GM18526 (cell line): ENCODE results near the gene KDM2A.

Experiments used
- POLR2A ChIP-seq: IDR thresholded peaks from 3 replicates; pipeline ENCODE4 v1.6.1; 2011; ENCODE audit not compliant: insufficient read length; ENCODE audit errors: extremely low read depth

The KDM2A gene

GRCh38 chr11:67260406-67260805 lies 141.3 kb downstream of the KDM2A start:
- no peak for TF ChIP-seq POLR2A

- no peak for TF ChIP-seq POLR2A
Measured at GRCh38 chr11:67261640-67261945, 142.5 kb downstream of the KDM2A start.

GRCh38 chr11:67261946-67262681 lies 143.1 kb downstream of the KDM2A start:
- TF ChIP-seq POLR2A = no peak

GRCh38 chr11:67262731-67263675 lies 143.9 kb downstream of the KDM2A start:
- no peak for TF ChIP-seq POLR2A

- TF ChIP-seq POLR2A = no peak
Measured at GRCh38 chr11:67264260-67264659, 145.2 kb downstream of the KDM2A start.

- TF ChIP-seq POLR2A = no peak
Measured at GRCh38 chr11:67264877-67265632, 146.0 kb downstream of the KDM2A start.

GRCh38 chr11:67265633-67266448 lies 146.8 kb downstream of the KDM2A start:
- TF ChIP-seq POLR2A = no peak

- no peak for TF ChIP-seq POLR2A
Measured at GRCh38 chr11:67266449-67267187, 147.6 kb downstream of the KDM2A start, which contains the start of gene GRK2. TSS of gene GRK2 (plus strand) at chr11:67266473. CDS start at chr11:67266700, 227 bp downstream.

- no peak for TF ChIP-seq POLR2A
Measured at GRCh38 chr11:67267188-67268080, 148.4 kb downstream of the KDM2A start.

- peak; percentile 49 for TF ChIP-seq POLR2A
Measured at GRCh38 chr11:67268081-67268961, 149.3 kb downstream of the KDM2A start.

- TF ChIP-seq POLR2A = no peak
Measured at GRCh38 chr11:67268962-67269268, 149.9 kb downstream of the KDM2A start.

- TF ChIP-seq POLR2A = no peak
Measured at GRCh38 chr11:67269401-67270255, 150.6 kb downstream of the KDM2A start.
